ENCODE measurements around the gene CTNNBL1.
"Not testable (repeated sequence)": the region's sequence is repeated elsewhere in the genome, so short reads cannot be mapped to it uniquely, and the experiment has no call there.

Gene CTNNBL1

DNA sequence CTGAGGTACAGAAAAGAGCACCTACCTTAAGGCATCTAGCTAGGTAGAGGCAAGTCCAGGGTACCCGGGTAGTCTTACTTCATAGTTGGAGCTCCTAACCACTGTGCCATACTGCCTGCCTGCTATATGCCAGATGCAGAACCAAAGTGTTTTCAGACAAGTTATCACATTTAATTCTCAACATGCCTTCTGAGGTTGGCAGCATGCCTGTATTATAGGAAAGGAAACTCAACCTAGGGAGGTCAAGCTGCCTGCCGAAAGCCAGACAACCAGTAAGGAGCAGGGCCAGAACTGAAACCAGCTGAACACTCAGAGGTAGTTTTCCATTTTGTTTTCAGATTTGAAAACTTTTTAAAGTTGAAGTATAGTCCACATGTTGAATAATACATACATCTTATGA, 5.4 kb downstream of the CTNNBL1 start:
- no peak overlapping the region for H3K4me3 ChIP-seq (replicated peaks; ENCODE audit: low read depth, low read length)
- peak; percentile 62 for DNase-seq (ENCODE audit: low read depth)
- TF ChIP-seq, protein P1, sequence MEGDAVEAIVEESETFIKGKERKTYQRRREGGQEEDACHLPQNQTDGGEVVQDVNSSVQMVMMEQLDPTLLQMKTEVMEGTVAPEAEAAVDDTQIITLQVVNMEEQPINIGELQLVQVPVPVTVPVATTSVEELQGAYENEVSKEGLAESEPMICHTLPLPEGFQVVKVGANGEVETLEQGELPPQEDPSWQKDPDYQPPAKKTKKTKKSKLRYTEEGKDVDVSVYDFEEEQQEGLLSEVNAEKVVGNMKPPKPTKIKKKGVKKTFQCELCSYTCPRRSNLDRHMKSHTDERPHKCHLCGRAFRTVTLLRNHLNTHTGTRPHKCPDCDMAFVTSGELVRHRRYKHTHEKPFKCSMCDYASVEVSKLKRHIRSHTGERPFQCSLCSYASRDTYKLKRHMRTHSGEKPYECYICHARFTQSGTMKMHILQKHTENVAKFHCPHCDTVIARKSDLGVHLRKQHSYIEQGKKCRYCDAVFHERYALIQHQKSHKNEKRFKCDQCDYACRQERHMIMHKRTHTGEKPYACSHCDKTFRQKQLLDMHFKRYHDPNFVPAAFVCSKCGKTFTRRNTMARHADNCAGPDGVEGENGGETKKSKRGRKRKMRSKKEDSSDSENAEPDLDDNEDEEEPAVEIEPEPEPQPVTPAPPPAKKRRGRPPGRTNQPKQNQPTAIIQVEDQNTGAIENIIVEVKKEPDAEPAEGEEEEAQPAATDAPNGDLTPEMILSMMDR (IDR thresholded peaks at IDR 0.05; ENCODE audit: low read length, missing control alignments) = no peak

DNA sequence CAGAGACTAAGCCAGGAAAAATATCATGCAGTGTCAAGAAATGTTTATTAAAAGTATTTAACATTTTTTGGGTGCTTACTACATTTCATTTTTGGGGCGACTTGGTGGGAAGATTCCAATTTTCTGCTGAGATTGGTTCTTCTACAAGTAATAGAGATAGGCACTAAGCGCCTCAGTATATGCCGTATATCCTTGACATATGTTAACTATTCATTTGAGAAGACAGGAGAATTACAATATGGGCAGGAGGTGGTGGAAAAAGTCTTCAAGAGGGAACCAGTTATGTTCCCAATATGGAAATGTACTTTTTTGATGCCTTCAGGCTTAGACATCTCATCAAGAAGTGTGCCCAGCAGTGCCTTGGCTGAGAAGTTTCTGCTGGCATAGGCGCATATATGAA, 6.5 kb downstream of the CTNNBL1 start:
- no peak overlapping the region for H3K4me3 ChIP-seq (replicated peaks; ENCODE audit: low read depth, low read length)
- TF ChIP-seq, protein P1 (IDR thresholded peaks at IDR 0.05; ENCODE audit: low read length, missing control alignments) = no peak
- no peak for DNase-seq (ENCODE audit: low read depth)

DNA sequence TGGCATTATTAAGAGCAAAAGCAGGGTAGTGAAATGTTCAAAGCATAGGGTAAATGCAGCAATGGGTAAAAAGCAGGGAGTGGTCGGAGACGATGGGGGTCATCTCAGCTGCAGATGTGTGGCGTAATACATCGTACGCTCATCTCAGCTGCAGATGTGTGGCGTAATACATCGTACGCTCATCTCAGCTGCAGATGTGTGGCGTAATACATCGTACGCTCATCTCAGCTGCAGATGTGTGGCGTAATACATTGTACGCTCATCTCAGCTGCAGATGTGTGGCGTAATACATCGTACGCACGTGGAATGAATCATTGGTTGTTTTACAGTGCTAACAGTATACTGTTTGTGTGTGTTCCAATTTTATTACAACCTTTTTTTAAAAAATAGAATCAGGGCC, 7.8 kb downstream of the CTNNBL1 start:
- peak; percentile 87 for DNase-seq (ENCODE audit: low read depth)
- not testable (repeated sequence) for H3K4me3 ChIP-seq (replicated peaks; ENCODE audit: low read depth, low read length)

DNA sequence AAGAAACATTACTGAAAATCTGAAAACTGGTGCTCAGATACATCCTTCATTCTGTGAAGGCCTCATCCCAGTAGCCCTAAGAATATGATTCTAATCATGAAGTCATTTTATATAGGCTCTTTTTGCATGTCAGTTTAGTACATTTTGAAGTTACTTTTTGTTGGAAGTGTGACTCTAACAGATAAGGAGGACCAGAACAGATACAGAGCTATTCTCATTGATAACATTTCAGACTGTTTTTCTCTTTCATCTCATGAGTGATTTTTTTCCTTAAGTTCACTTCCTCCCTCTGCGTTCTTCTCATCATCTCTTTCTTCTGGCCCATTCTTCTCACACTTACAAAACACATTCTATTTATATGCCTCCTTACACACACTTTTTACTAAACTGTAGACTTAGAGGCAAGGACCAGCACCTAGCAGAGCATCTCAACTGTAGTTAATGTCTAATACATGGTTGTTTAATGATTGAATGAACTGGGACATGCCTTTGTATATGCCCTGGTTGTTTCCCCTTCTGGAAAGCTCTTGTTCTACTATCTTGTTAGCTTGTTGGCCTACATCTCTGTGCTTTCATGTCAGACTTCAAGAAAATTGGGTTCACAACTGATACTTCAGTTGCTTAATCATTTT, 8.7 kb downstream of the CTNNBL1 start:
- TF ChIP-seq, protein P1 (IDR thresholded peaks at IDR 0.05; ENCODE audit: low read length, missing control alignments) = no peak
- H3K4me3 ChIP-seq (replicated peaks; ENCODE audit: low read depth, low read length) = no peak overlapping the region
- DNase-seq (ENCODE audit: low read depth) = no peak

DNA sequence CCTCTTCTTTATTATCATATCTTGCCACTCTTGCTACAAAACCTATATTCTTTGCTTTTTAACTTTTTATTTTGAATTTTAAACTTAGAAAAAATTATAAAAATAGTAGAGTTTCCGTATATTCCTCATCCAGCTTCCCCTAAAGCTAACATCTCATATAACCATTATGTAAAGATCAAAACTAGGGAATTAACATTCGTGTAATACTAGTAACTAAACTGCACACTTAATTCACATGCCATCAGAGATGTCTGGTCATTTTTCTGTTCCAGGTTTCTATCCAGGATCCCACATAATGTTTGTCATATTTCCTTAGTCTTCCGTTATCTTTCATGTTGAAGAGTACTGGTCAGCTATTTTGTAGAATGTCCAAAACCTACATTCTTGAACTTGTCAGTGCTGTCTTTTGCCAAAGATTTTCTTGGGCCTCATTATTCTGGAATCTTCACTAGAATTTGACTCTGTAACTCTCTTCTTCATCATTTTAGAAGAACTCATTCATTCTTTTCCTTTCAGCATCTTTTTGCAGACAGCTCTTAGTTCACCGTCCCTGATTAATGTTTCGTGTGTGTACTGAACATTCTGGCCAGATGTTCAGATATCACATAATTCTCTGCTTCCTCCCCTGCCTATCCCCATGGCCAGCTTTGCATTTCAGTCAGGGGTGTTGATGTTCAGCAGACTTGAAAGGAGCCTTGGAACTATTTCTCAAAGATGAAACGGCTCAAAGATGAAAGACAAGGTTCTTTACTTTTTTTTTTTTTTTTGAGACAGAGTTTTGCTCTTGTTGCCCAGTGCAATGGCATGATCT, 9.4 kb downstream of the CTNNBL1 start:
- H3K4me3 ChIP-seq (replicated peaks; ENCODE audit: low read depth, low read length) = no peak overlapping the region
- no peak for DNase-seq (ENCODE audit: low read depth)
- TF ChIP-seq, protein P1 (IDR thresholded peaks at IDR 0.05; ENCODE audit: low read length, missing control alignments) = no peak

DNA sequence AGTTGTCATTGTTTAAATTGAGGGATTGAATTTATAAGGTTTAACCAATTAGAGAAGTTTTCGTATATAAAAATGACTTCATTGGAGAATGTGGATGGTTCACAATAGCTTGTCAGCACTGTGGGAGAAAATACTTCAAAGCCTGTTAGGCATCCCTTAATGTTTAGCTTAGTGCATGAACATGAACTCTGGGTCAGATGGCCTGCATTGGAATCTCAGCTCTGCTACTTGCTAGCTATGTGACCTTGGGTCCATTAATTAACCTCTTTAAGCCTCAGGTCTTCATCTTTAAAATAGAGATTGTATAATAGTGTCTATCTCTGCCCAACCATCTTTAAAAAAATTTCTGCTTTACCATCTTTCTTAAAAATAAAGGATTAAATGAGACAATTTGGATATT, 11.1 kb downstream of the CTNNBL1 start:
- no peak for DNase-seq (ENCODE audit: low read depth)
- TF ChIP-seq, protein P1 (IDR thresholded peaks at IDR 0.05; ENCODE audit: low read length, missing control alignments) = no peak
- H3K4me3 ChIP-seq (replicated peaks; ENCODE audit: low read depth, low read length) = no peak overlapping the region

DNA sequence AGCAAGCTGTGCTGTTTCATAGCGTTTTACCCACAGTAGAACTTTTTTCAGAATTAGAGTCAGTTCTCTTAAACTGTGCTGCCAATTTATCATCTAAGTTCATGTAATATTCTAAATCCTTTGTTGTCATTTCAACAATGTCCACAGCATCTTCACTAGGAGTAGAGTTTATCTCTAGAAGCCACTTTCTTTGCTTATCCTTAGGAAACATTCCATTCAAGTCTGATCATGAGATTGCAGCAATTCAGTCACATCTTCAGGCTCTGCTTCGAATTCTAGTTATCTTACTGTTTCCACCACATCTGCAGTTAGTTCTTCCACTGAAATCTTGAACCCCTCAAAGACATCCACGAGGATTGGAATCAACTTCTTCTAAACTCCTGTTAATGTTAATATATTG, 12.5 kb downstream of the CTNNBL1 start:
- H3K4me3 ChIP-seq (replicated peaks; ENCODE audit: low read depth, low read length) = no peak overlapping the region
- no peak for DNase-seq (ENCODE audit: low read depth)
- TF ChIP-seq, protein P1 (IDR thresholded peaks at IDR 0.05; ENCODE audit: low read length, missing control alignments) = no peak
